ENCODE results near the gene FOXI2. TPM values are rescaled to one million over a fixed set of nuclear protein-coding genes. Genes with fewer than 3 reads are reported as not detected.

FOXI2 gene
- under 1 TPM in 3 of 4 donors, not detected in 1; 0.13 to 0.77 (median 0.73) TPM for total RNA-seq

- H3K36me3 ChIP-seq = no peaks in the 10 kb centered on the region
- peaks cover 83% of the 10 kb centered on the region for H3K27me3 ChIP-seq
- peak within 1 kb of the TSS in 1 of 2 donors; percentile 42 for H3K4me3 ChIP-seq
- H3K27ac ChIP-seq = peak within 1 kb of the TSS in 2 of 4 donors; percentile 35 to 60
- WGBS, 2 donors (ENCODE audit: low coverage in 1 of 2) = 0% methylated on average over 6 of the region's 66 CpGs; no CpG with 5 or more reads in 1 of the 2 donors
- H3K9me3 ChIP-seq = no peaks in the 10 kb centered on the region
- peak; percentile 22 for ATAC-seq
- peaks cover 0 to 25% (median 0%) of the 10 kb centered on the region in 3 donors for H3K4me1 ChIP-seq
- TF ChIP-seq POLR2AphosphoS5 (IDR thresholded peaks at IDR 0.05) (no peak), CTCF (IDR thresholded peaks at IDR 0.05) (no peak), POLR2A (IDR thresholded peaks at IDR 0.05) (no peak), EP300 (IDR thresholded peaks at IDR 0.05) (no peak)
Observed at GRCh38 chr10:127736915-127737562, at the start of gene FOXI2. FOXI2 (plus strand) TSS chr10:127737185; CDS start chr10:127737274, 89 bp downstream.

GRCh38 chr10:127687548-127687947, 49.4 kb upstream of the FOXI2 start:
- no peaks in the 10 kb centered on the region for H3K4me1 ChIP-seq
- H3K4me3 ChIP-seq = no peak overlapping the region
- no peak overlapping the region for H3K27ac ChIP-seq
- no peaks in the 10 kb centered on the region for H3K36me3 ChIP-seq
- peaks cover 9% of the 10 kb centered on the region for H3K27me3 ChIP-seq
- ATAC-seq = no peak
- H3K9me3 ChIP-seq = no peaks in the 10 kb centered on the region
- no peak for TF ChIP-seq EP300 (IDR thresholded peaks at IDR 0.05)
- no peak for TF ChIP-seq POLR2A (IDR thresholded peaks at IDR 0.05)
- no peak for TF ChIP-seq CTCF (IDR thresholded peaks at IDR 0.05)
- TF ChIP-seq POLR2AphosphoS5 (IDR thresholded peaks at IDR 0.05) = no peak
- WGBS, 2 donors (ENCODE audit: low coverage in 1 of 2) = 50 to 56% methylated on average over 6 of the region's 6 CpGs

- TF ChIP-seq CTCF (IDR thresholded peaks at IDR 0.05) = no peak
- TF ChIP-seq POLR2AphosphoS5 (IDR thresholded peaks at IDR 0.05) = no peak
- no peak for TF ChIP-seq POLR2A (IDR thresholded peaks at IDR 0.05)
- TF ChIP-seq EP300 (IDR thresholded peaks at IDR 0.05) = no peak
- Histone ChIP-seq H3K27ac (no peak overlapping the region), H3K27me3 (peaks cover 12% of the 10 kb centered on the region), H3K36me3 (no peaks in the 10 kb centered on the region), H3K4me3 (no peak overlapping the region), H3K4me1 (no peaks in the 10 kb centered on the region), H3K9me3 (no peaks in the 10 kb centered on the region)
- ATAC-seq = no peak
- WGBS, 2 donors (ENCODE audit: low coverage in 1 of 2) = 65 to 100% methylated on average over 2 of the region's 2 CpGs
Observed at GRCh38 chr10:127690176-127690835, 46.7 kb upstream of the FOXI2 start.

- H3K4me1 ChIP-seq = no peaks in the 10 kb centered on the region
- WGBS, 2 donors (ENCODE audit: low coverage in 1 of 2) = 40 to 44% methylated on average over 7 to 8 of the region's 8 CpGs
- H3K27ac ChIP-seq = no peak overlapping the region
- peaks cover 13% of the 10 kb centered on the region for H3K27me3 ChIP-seq
- no peak overlapping the region for H3K4me3 ChIP-seq
- TF ChIP-seq POLR2A (IDR thresholded peaks at IDR 0.05) = no peak
- no peak for TF ChIP-seq EP300 (IDR thresholded peaks at IDR 0.05)
- no peak for TF ChIP-seq CTCF (IDR thresholded peaks at IDR 0.05)
- TF ChIP-seq POLR2AphosphoS5 (IDR thresholded peaks at IDR 0.05) = no peak
- no peaks in the 10 kb centered on the region for H3K36me3 ChIP-seq
- no peaks in the 10 kb centered on the region for H3K9me3 ChIP-seq
- no peak for ATAC-seq
Observed at GRCh38 chr10:127694580-127695193, 42.3 kb upstream of the FOXI2 start.
